ENCODE measurements around the gene PUDP. TPM values are rescaled to one million over a fixed set of nuclear protein-coding genes. Genes with fewer than 3 reads are reported as not detected.

Gene PUDP
- total RNA-seq, 2 experiments from 2014 or later: 16.3 to 19.1 TPM

GRCh38 chrX:7139202-7140081, 8.5 kb downstream of the PUDP start:
- peaks cover 4% of the 10 kb centered on the region for H3K4me1 Mint-ChIP-seq
- peaks cover 12% of the 10 kb centered on the region for H3K36me3 Mint-ChIP-seq
- H3K27ac Mint-ChIP-seq: no peak overlapping the region
- H3K9me3 Mint-ChIP-seq (ENCODE audit: low read depth): no peaks in the 10 kb centered on the region
- CTCF ChIA-PET: no interaction called here
- H3K4me3 Mint-ChIP-seq: no peak overlapping the region
- ATAC-seq (no peak), DNase-seq (no peak)
- H3K27me3 Mint-ChIP-seq: no peaks in the 10 kb centered on the region

- ATAC-seq (no peak), DNase-seq (no peak)
- Mint-ChIP-seq H3K27me3 (no peaks in the 10 kb centered on the region), H3K4me3 (no peak overlapping the region), H3K36me3 (peaks cover 4% of the 10 kb centered on the region), H3K9me3 (ENCODE audit: low read depth) (no peaks in the 10 kb centered on the region), H3K4me1 (peaks cover 18% of the 10 kb centered on the region), H3K27ac (no peak overlapping the region)
- CTCF ChIA-PET: interaction anchor here (1.3 kb wide), 1 partner anchor 12 kb away, joined by 4 read pairs; no protein-coding TSS in a partner anchor
Observed at GRCh38 chrX:7134981-7135380, 13.0 kb downstream of the PUDP start.

DNA sequence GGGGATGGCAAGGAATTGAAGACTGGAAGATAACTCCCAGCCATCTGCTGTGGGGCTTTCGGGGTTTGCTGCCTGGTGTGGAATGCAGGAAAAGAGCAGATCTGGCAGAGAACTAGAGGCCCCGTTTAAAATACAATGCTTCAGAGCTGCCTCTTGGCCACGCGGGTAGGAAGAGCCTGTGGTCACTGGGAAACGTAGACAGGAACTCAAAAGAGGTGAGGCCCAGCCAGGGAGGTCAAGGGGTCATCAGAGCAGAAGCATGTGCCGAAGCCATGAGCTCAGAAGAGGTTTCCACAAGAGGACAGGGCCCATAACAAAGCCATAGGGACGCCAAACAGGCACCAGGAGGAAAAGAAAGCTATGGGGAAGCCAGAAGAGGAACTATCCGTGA, 14.9 kb downstream of the PUDP start:
- Mint-ChIP-seq H3K4me3 (no peak overlapping the region), H3K27me3 (no peaks in the 10 kb centered on the region), H3K9me3 (ENCODE audit: low read depth) (no peaks in the 10 kb centered on the region), H3K27ac (peak overlapping the region; percentile 74), H3K4me1 (peaks cover 18% of the 10 kb centered on the region), H3K36me3 (no peaks in the 10 kb centered on the region)
- CTCF ChIA-PET: interaction anchor here (1.0 to 1.9 kb wide), 2 partner anchors 14 to 52 kb away, joined by 3 to 9 read pairs; partner anchors contain the start of genes PUDP and STS
- ATAC-seq: no peak
- DNase-seq: no peak

GRCh38 chrX:7132335-7133049, 15.5 kb downstream of the PUDP start:
- H3K4me1 Mint-ChIP-seq: peaks cover 18% of the 10 kb centered on the region
- no peak overlapping the region for H3K4me3 Mint-ChIP-seq
- CTCF ChIA-PET: interaction anchor here (1.0 to 1.9 kb wide), 2 partner anchors 15 to 51 kb away, joined by 3 to 9 read pairs; partner anchors contain the start of genes PUDP and STS
- ATAC-seq: peak; percentile 66
- no peaks in the 10 kb centered on the region for H3K36me3 Mint-ChIP-seq
- peak; percentile 46 for DNase-seq
- no peaks in the 10 kb centered on the region for H3K27me3 Mint-ChIP-seq
- peak overlapping the region; percentile 74 for H3K27ac Mint-ChIP-seq
- no peaks in the 10 kb centered on the region for H3K9me3 Mint-ChIP-seq (ENCODE audit: low read depth)

- CTCF ChIA-PET: no interaction called here
- H3K9me3 Mint-ChIP-seq (ENCODE audit: low read depth): no peaks in the 10 kb centered on the region
- no peak overlapping the region for H3K27ac Mint-ChIP-seq
- H3K4me1 Mint-ChIP-seq: peaks cover 18% of the 10 kb centered on the region
- DNase-seq (no peak), ATAC-seq (no peak)
- H3K27me3 Mint-ChIP-seq: no peaks in the 10 kb centered on the region
- no peaks in the 10 kb centered on the region for H3K36me3 Mint-ChIP-seq
- H3K4me3 Mint-ChIP-seq: no peak overlapping the region
Observed at GRCh38 chrX:7131621-7132020, 16.3 kb downstream of the PUDP start.

- H3K9me3 Mint-ChIP-seq (ENCODE audit: low read depth): no peaks in the 10 kb centered on the region
- H3K4me1 Mint-ChIP-seq: peaks cover 1% of the 10 kb centered on the region
- H3K27ac Mint-ChIP-seq: no peak overlapping the region
- CTCF ChIA-PET: no interaction called here
- ATAC-seq (no peak), DNase-seq (no peak)
- no peaks in the 10 kb centered on the region for H3K27me3 Mint-ChIP-seq
- peaks cover 8% of the 10 kb centered on the region for H3K36me3 Mint-ChIP-seq
- H3K4me3 Mint-ChIP-seq: no peak overlapping the region
Observed at GRCh38 chrX:7127056-7127455, 20.9 kb downstream of the PUDP start.

DNA sequence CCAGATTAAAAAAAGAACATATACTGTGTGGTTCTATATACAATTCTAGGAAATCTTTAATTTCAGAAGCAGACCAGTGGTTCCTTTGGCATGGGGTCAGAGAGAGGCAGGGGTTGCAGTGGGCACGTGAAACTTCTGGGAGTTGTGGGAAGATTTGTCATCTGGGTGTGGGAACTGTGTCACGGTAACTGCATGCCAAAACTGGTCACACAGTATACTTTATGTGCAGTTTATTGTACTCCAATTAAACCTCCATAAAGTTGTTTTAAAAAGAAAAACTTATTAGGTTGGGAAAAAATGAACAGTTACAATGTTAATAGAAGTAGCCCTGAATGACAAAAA, 27.1 kb downstream of the PUDP start:
- Mint-ChIP-seq H3K4me3 (no peak overlapping the region), H3K27ac (no peak overlapping the region), H3K9me3 (ENCODE audit: low read depth) (no peaks in the 10 kb centered on the region), H3K36me3 (peaks cover 12% of the 10 kb centered on the region), H3K27me3 (no peaks in the 10 kb centered on the region), H3K4me1 (peaks cover 8% of the 10 kb centered on the region)
- ATAC-seq: no peak
- CTCF ChIA-PET: no interaction called here
- DNase-seq: no peak

GRCh38 chrX:7119950-7120877, 27.7 kb downstream of the PUDP start:
- ATAC-seq (no peak), DNase-seq (no peak)
- no peaks in the 10 kb centered on the region for H3K27me3 Mint-ChIP-seq
- H3K27ac Mint-ChIP-seq: no peak overlapping the region
- peaks cover 10% of the 10 kb centered on the region for H3K4me1 Mint-ChIP-seq
- peaks cover 7% of the 10 kb centered on the region for H3K36me3 Mint-ChIP-seq
- CTCF ChIA-PET: no interaction called here
- no peak overlapping the region for H3K4me3 Mint-ChIP-seq
- no peaks in the 10 kb centered on the region for H3K9me3 Mint-ChIP-seq (ENCODE audit: low read depth)

DNA sequence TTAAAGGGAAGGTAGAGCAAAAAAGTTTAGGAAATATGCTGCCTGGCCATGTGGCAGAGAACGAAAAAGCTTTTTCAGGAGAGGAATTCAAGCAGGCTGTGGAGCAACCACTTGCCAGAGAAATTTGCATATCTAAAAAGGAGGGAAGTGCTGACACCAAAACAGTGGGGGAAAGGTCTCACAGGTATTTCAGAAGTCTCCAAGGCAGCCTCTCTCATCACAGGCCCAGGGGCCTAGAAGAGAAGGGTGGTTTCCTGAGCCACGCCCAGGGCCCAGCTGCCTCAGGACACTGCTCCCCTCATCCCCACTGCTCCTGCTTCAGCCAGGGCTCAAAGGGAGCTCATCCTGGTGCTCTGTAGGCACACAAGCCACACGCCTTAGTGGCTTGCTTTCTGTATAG, 30.4 kb downstream of the PUDP start:
- no peak for DNase-seq
- Mint-ChIP-seq H3K4me1 (peaks cover 10% of the 10 kb centered on the region), H3K36me3 (peaks cover 14% of the 10 kb centered on the region), H3K4me3 (no peak overlapping the region), H3K9me3 (ENCODE audit: low read depth) (no peaks in the 10 kb centered on the region), H3K27ac (no peak overlapping the region), H3K27me3 (no peaks in the 10 kb centered on the region)
- CTCF ChIA-PET: no interaction called here
- no peak for ATAC-seq

DNA sequence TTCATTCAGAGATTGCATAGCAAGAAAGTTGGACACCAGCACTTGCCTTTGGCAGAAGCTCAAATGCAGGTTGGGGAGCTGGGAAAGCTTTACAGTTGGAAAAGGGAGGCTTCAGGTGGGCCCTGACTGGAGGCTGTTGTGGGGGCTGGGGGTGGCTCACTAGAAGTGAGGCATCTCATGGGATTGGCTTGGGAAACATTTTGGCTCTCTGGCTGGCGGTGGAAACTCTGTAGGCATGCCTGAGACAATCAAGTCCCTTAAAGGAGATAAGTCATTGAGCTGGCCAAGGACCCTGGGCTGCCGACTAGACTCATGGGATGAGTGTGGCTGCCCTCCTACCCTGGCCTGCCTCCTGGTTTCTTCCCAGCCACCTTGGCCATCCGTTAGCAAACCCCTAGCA, 31.9 kb downstream of the PUDP start:
- H3K27me3 Mint-ChIP-seq: no peaks in the 10 kb centered on the region
- no peaks in the 10 kb centered on the region for H3K9me3 Mint-ChIP-seq (ENCODE audit: low read depth)
- ATAC-seq: no peak
- CTCF ChIA-PET: no interaction called here
- no peak overlapping the region for H3K27ac Mint-ChIP-seq
- H3K4me1 Mint-ChIP-seq: peaks cover 12% of the 10 kb centered on the region
- DNase-seq: no peak
- no peak overlapping the region for H3K4me3 Mint-ChIP-seq
- H3K36me3 Mint-ChIP-seq: peaks cover 14% of the 10 kb centered on the region

DNA sequence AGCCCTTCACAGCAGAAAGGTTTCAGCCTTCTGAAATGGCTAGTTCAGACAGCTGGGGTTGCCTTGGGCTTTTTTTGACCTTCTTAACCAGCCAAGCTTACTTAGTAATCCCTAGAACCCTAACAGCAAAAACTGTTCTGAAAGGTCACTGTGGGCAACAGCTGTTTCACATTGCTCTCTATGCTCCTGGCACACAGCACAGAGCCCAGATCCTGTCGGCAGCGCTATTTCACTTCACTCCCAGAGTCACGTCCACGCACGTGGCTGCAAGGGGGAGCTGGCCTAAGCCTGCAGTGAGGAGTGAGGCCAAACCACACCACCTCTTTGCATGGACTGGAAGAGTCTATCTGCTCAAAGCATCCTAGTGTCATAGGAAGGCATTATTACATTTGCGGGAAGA, 32.4 kb downstream of the PUDP start:
- no peak for ATAC-seq
- no peak for DNase-seq
- Mint-ChIP-seq H3K36me3 (peaks cover 17% of the 10 kb centered on the region), H3K27ac (no peak overlapping the region), H3K4me1 (peaks cover 16% of the 10 kb centered on the region), H3K4me3 (no peak overlapping the region), H3K27me3 (no peaks in the 10 kb centered on the region), H3K9me3 (ENCODE audit: low read depth) (no peaks in the 10 kb centered on the region)
- CTCF ChIA-PET: no interaction called here

DNA sequence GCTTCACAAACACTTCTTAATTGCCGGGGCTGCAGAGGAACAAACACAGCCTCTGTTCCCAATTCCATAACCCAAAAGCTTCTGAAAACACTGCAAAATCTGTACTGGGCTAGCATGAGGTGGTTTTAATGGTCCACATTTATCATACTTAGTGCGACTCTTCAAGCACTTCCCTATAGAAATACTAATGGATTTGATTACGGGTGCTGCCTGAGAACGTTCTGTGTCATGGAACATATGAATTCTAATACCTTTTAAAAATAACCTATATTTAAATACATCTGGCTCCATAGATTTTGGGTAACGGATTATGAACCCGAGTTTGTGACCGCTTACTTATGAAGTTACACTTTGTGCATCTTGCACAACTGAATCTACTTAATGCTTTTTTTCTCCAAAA, 35.9 kb downstream of the PUDP start:
- no peak for ATAC-seq
- Mint-ChIP-seq H3K4me1 (peaks cover 15% of the 10 kb centered on the region), H3K9me3 (ENCODE audit: low read depth) (no peaks in the 10 kb centered on the region), H3K4me3 (no peak overlapping the region), H3K36me3 (peaks cover 17% of the 10 kb centered on the region), H3K27me3 (no peaks in the 10 kb centered on the region), H3K27ac (no peak overlapping the region)
- CTCF ChIA-PET: no interaction called here
- no peak for DNase-seq

DNA sequence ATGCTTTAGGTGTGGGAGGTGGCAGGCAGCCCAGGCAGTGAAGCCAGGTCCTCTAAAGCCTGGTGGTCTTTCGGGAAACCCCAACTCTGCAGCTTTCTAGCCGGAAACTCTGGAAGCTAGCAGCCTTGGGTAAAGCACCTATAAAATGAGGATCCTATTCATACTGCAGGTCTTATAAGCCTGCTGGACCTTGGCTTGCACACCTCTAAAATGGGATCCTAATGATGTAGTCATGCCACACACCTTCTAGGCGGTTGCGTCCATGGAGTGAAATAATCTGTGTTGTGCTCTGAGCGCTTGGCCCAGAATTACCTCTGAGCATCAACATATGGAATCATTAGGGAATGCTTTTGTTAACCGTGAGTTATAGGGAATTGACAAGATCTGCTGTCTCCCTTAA, 36.4 kb downstream of the PUDP start:
- Mint-ChIP-seq H3K4me1 (peaks cover 15% of the 10 kb centered on the region), H3K9me3 (ENCODE audit: low read depth) (no peaks in the 10 kb centered on the region), H3K27me3 (no peaks in the 10 kb centered on the region), H3K36me3 (peaks cover 14% of the 10 kb centered on the region), H3K27ac (no peak overlapping the region), H3K4me3 (no peak overlapping the region)
- CTCF ChIA-PET: no interaction called here
- ATAC-seq (no peak), DNase-seq (no peak)
